Raji (cell line): Measurements from ENCODE around the gene RIMS1.

Source experiments
- POLR2A ChIP-seq: IDR thresholded peaks from 2 replicates; pipeline ENCODE4 v1.6.1; 2011; ENCODE audit warnings: low read depth, low read length, control low read depth; ENCODE audit not compliant: insufficient read depth

RIMS1 gene

DNA sequence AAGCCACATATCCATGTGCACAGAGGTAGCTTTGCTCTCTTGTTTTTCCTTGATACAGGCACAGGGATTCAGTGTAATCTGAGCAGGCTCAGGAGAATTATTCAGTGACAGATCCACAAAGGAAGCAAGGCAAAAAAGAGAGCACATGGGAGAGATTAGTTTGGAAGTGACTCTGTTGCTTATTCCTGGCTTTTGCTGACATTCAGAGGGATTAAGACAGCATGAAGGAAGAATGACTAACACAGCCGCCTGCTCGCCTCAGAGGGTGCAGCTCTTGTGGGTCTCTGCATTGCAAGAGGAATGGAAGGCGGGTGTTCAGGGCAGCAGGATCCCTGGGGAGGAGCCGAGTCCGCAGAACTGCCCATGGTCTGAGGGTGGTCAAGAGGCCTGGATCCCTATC lies 532.1 kb downstream of the RIMS1 start:
- TF ChIP-seq POLR2A, result no peak

DNA sequence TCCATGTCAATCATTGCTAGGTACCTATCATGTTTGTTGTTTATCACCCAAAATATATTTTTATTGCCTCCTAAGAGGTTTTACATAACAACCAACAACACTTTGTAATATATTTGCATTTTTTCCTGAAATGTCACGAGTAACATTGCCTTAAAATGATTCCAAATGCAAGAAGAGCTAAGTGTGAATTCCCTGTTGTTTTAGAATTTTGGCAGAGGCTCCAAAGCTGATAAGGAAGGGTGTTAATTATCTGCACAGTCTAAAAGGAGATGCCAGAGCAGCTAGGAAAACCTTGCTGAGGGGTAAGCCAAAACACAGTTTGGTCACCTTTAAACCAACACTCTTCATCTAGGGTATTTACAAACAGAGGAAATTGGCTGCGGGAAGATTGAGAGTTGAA lies 533.6 kb downstream of the RIMS1 start:
- TF ChIP-seq POLR2A, result no peak

DNA sequence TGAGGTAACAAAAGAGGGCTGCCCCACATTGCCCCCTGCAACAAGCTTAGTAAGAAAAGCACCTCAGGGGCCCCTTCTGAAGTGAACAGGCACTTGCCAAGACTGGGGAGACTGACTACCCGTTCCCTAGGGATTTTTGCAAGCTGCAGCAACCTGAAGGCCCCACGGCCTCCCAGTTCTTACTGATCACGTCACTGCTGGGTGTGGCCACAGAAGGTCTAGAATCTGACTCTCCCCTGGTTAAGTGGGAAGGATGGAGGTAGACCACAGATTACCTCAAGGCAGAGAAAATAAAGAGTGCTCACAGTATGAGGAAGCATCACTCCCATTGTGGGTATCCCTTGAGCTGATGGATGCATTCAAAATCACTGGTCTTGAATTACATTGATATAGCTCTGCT lies 534.1 kb downstream of the RIMS1 start:
- no peak for TF ChIP-seq POLR2A

DNA sequence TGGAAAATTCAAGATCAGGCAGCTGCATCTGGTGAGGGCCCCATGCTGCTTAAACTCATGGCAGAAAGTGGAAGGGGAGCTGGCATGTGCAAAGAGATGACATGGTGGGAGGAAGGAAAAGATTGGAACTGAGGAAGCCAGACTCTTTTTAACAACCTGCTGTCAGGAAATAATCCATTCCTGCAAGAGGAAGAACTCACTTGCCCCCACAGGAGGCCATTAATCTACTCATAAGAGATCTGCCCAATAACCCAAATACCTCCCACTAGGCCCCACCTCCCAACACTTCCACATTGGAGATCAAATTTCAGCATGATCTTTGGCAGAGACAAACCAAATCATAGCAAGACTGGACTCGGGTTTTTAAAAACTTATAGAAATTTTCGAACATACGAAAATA lies 535.0 kb downstream of the RIMS1 start:
- no peak for TF ChIP-seq POLR2A

DNA sequence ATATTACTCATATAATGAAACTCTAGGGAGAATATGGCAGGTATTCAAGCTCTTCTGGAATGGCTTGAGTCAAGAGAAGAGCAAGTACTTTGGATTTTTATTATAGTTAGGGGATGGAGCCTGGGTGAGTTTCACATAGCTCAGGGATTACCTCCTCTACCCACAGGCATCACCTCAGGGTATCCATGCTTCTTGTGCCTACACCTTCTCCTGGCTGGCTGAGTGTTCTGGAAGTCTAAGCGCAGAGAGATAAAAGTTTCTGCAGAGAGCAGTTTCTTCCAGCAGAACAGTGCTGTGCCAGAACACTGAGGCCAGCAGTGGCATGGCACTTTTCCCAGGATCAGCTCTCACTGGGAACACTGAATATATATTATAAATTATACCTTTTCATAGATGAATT lies 535.8 kb downstream of the RIMS1 start:
- TF ChIP-seq POLR2A, result no peak

DNA sequence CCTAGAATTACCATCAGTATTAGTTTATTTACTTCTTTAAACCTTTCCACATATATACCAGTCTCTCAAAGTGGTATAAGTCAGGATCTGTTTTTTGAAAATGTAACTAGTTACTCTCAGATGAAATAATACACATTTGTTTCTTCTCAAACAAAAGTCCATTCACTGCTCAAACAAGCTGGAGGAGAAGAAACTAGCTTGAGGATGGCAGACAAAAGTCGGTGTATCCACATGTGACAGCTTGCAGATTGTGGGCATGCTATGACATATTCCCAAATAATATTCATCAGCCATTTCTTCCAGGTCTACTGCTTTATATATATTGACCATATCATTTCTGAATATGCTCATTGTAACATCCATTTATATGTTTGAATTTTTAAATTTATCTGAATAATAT lies 538.1 kb downstream of the RIMS1 start:
- no peak for TF ChIP-seq POLR2A

DNA sequence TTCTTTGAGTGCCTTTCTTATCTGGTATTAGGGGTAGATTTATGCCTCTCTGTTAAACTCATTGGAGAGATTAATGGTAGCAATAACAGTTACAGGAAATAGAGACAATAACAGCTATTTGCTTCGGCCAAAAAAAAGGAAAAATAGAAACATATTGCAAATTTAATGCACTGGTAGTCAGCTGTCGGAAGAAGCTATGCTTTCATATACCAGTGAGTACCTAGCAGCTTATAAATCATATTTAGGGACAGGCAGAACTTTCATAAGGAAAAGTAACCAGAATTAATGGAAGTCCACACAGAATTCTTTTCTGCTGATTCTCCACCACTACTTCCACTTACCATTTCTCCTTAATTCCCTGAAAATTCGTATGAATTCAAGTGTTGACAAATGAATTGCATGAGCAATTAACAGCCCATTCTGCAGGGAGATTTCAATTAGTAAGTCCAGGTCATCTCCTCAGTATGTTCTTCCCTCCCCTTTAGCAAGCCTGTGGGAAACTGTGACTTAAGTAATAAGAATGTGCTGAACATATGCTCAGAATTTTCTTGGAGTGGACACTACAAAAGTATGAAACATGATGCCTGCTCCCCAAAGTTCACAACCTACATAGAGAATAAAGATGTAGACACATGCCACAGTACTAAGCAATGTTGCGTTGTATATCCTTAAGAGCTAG lies 538.8 kb downstream of the RIMS1 start:
- no peak for TF ChIP-seq POLR2A

DNA sequence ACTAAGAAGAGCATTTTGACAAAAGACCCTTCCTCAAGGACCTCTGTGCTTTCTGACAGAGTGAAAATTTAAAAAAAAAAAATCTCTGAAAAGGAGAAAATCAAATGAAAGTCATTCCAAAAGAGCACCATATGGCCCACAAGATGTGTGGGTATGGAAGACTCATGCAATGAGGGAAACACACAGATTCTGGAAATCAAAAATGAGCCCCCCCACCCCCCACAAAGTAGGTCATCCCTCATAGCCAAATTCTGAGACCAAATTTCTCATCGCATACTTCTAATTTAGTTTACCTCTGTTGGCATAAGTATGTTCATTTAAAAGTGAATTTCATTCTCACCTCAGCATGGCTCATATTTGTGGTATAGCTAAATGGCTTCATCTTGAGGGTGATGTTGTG lies 554.3 kb downstream of the RIMS1 start:
- no peak for TF ChIP-seq POLR2A

DNA sequence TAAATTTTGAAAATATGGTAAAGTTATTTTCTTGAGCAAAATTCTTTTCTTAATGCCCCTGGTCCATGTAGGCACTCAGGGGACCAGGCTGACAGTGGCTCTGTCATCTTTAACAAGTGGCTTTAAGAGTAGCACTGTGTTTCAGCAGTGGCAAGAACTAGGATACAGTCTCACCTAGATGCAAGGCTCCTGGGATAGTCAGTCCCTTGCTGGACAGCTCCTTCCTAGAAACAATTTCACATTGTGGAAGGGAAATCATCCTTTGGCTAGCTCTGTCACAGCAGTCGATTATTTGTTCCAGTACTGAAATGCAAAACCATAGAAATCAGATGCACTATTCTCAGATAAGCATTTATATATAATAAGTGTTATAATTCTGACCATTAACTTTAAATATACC lies 560.1 kb downstream of the RIMS1 start:
- no peak for TF ChIP-seq POLR2A
